Measurements from ENCODE around the gene ETNK1.
"Not testable (repeated sequence)": the region's sequence is repeated elsewhere in the genome, so short reads cannot be mapped to it uniquely, and the experiment has no call there.

ETNK1 gene

DNA sequence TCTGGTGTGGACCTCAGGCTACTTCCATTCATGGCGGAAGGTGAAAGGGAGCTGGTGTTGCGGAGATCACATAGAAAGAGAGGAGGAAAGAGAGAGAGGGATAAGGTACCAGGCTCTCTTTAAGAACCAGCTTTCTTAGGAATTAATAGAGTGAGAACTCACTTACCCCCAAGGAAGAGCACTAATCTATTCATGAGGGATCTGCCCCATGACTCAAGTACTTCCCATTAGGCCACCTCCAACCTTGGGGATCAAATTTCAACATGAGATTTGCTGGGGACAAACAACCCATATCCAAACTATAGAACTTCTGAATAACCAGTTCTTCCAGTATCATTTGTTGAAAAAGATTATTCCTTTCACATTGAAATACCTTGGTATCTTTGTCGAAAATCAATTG is 46.6 kb upstream of the ETNK1 start:
- no peak overlapping the region for H3K4me3 ChIP-seq (replicated peaks; ENCODE audit: insufficient read depth, low read length)
- H3K27me3 ChIP-seq (ENCODE audit: insufficient read depth, poor library complexity, severe bottlenecking) = no peaks in the 10 kb centered on the region
- no peak overlapping the region for H3K27ac ChIP-seq (replicated peaks)
- DNase-seq (ENCODE audit: low read depth in 1 of 2, low spot score in 1 of 2) = no peak
- TF ChIP-seq, protein P1, sequence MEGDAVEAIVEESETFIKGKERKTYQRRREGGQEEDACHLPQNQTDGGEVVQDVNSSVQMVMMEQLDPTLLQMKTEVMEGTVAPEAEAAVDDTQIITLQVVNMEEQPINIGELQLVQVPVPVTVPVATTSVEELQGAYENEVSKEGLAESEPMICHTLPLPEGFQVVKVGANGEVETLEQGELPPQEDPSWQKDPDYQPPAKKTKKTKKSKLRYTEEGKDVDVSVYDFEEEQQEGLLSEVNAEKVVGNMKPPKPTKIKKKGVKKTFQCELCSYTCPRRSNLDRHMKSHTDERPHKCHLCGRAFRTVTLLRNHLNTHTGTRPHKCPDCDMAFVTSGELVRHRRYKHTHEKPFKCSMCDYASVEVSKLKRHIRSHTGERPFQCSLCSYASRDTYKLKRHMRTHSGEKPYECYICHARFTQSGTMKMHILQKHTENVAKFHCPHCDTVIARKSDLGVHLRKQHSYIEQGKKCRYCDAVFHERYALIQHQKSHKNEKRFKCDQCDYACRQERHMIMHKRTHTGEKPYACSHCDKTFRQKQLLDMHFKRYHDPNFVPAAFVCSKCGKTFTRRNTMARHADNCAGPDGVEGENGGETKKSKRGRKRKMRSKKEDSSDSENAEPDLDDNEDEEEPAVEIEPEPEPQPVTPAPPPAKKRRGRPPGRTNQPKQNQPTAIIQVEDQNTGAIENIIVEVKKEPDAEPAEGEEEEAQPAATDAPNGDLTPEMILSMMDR (IDR thresholded peaks at IDR 0.05; ENCODE audit: insufficient read depth, low read length) = no peak
- TF ChIP-seq, protein P2, sequence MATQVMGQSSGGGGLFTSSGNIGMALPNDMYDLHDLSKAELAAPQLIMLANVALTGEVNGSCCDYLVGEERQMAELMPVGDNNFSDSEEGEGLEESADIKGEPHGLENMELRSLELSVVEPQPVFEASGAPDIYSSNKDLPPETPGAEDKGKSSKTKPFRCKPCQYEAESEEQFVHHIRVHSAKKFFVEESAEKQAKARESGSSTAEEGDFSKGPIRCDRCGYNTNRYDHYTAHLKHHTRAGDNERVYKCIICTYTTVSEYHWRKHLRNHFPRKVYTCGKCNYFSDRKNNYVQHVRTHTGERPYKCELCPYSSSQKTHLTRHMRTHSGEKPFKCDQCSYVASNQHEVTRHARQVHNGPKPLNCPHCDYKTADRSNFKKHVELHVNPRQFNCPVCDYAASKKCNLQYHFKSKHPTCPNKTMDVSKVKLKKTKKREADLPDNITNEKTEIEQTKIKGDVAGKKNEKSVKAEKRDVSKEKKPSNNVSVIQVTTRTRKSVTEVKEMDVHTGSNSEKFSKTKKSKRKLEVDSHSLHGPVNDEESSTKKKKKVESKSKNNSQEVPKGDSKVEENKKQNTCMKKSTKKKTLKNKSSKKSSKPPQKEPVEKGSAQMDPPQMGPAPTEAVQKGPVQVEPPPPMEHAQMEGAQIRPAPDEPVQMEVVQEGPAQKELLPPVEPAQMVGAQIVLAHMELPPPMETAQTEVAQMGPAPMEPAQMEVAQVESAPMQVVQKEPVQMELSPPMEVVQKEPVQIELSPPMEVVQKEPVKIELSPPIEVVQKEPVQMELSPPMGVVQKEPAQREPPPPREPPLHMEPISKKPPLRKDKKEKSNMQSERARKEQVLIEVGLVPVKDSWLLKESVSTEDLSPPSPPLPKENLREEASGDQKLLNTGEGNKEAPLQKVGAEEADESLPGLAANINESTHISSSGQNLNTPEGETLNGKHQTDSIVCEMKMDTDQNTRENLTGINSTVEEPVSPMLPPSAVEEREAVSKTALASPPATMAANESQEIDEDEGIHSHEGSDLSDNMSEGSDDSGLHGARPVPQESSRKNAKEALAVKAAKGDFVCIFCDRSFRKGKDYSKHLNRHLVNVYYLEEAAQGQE (IDR thresholded peaks at IDR 0.05; ENCODE audit: insufficient replicate concordance, low read depth) = no peak
- TF ChIP-seq GABPA (IDR thresholded peaks at IDR 0.05; ENCODE audit: low read depth) = no peak
- no peak for TF ChIP-seq POLR2AphosphoS5 (IDR thresholded peaks at IDR 0.05; ENCODE audit: low read depth)
- no peak for TF ChIP-seq SPI1 (IDR thresholded peaks at IDR 0.05; ENCODE audit: borderline replicate concordance, low read depth)

DNA sequence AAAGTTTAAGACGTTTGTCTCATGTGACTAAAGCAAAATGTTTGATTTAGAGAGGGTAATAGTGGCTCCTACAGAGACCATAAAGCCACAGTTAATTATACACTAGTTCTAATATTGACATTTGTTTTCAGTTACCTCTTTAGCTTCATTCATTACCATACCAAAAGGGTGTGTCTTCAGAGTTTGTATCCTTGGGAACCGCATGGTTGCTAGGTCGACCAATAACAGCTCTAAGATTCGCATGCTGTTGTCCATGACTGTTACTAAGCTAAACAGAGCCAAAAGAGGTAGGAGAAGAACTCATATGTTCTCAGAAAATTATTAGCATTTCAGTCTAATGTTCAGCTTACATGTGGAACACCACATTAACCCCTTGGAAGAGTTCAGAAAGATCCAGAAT is 36.2 kb upstream of the ETNK1 start:
- H3K27me3 ChIP-seq (ENCODE audit: insufficient read depth, poor library complexity, severe bottlenecking) = no peaks in the 10 kb centered on the region
- H3K4me3 ChIP-seq (replicated peaks; ENCODE audit: insufficient read depth, low read length) = no peak overlapping the region
- TF ChIP-seq POLR2AphosphoS5 (IDR thresholded peaks at IDR 0.05; ENCODE audit: low read depth) (no peak), SPI1 (IDR thresholded peaks at IDR 0.05; ENCODE audit: borderline replicate concordance, low read depth) (no peak), GABPA (IDR thresholded peaks at IDR 0.05; ENCODE audit: low read depth) (no peak)
- TF ChIP-seq, protein P2 (IDR thresholded peaks at IDR 0.05; ENCODE audit: insufficient replicate concordance, low read depth) = no peak
- TF ChIP-seq, protein P1 (IDR thresholded peaks at IDR 0.05; ENCODE audit: insufficient read depth, low read length) = no peak
- no peak overlapping the region for H3K27ac ChIP-seq (replicated peaks)
- no peak for DNase-seq (ENCODE audit: low read depth in 1 of 2, low spot score in 1 of 2)

DNA sequence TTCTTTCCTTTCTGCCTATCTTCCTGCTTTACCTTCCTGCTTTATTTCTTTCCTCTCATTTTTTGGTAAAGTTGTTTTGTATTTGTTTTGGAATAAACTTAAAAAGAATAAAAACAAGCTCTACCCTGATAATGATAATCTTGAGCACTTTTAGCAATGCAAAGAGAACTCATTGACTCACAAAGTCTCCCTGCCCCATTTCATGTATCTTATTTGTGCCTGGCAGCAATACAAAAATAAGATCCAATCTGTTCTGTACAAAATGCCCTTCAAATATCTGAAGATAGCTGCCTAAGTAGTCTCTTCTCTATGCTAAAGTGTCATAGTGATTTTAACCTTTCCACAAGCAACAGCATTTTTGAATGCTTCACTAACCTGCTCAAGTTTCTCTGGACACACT is 31.1 kb upstream of the ETNK1 start:
- no peak overlapping the region for H3K27ac ChIP-seq (replicated peaks)
- DNase-seq (ENCODE audit: low read depth in 1 of 2, low spot score in 1 of 2) = no peak
- no peaks in the 10 kb centered on the region for H3K27me3 ChIP-seq (ENCODE audit: insufficient read depth, poor library complexity, severe bottlenecking)
- TF ChIP-seq GABPA (IDR thresholded peaks at IDR 0.05; ENCODE audit: low read depth) (no peak), POLR2AphosphoS5 (IDR thresholded peaks at IDR 0.05; ENCODE audit: low read depth) (no peak), SPI1 (IDR thresholded peaks at IDR 0.05; ENCODE audit: borderline replicate concordance, low read depth) (no peak)
- TF ChIP-seq, protein P1 (IDR thresholded peaks at IDR 0.05; ENCODE audit: insufficient read depth, low read length) = no peak
- TF ChIP-seq, protein P2 (IDR thresholded peaks at IDR 0.05; ENCODE audit: insufficient replicate concordance, low read depth) = no peak
- no peak overlapping the region for H3K4me3 ChIP-seq (replicated peaks; ENCODE audit: insufficient read depth, low read length)

DNA sequence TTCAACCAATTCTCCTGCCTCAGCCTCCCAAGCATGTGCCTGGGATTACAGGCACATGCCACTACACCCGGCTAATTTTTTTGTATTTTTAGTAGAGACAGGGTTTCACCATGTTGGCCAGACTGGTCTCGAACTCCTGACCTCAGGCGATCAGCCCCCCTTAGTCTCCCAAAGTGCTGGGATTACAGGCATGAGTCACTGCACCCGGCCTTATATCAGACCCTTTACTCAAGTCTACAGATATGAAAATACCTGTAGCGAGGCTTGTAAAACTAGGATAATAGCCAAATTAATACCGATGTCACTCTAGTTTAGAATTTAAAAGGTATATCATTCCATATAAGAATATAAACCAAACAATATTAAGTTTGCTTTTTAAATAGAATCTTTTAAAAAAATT is 27.4 kb upstream of the ETNK1 start:
- not testable (repeated sequence) for H3K27me3 ChIP-seq (ENCODE audit: insufficient read depth, poor library complexity, severe bottlenecking); H3K27ac ChIP-seq (replicated peaks); DNase-seq (ENCODE audit: low read depth in 1 of 2, low spot score in 1 of 2); H3K4me3 ChIP-seq (replicated peaks; ENCODE audit: insufficient read depth, low read length)
